Prostate gland (tissue), 2 donors: ENCODE data around the gene CDH13.

ENCODE experiments used
- CTCF ChIP-seq, 4 experiments: fragments of 200-600 bp in 2 of 4; fragments of 450-650 bp in 2 of 4; sonication (generic) in 2 of 4; IDR thresholded peaks; 1 replicate in 3 of 4; 2 replicates in 1 of 4; pipeline ENCODE4 v1.5.1; 2016 to 2019; ENCODE audit warnings: antibody characterized with exemption in 4 of 4, mild to moderate bottlenecking in 2 of 4, moderate library complexity in 2 of 4
- POLR2A ChIP-seq: fragments of 450-650 bp; IDR thresholded peaks from one replicate; pipeline ENCODE4 v1.6.1; 2016; ENCODE audit warnings: antibody characterized with exemption, mild to moderate bottlenecking
- POLR2AphosphoS5 ChIP-seq: sonication (generic); formaldehyde crosslinking; IDR thresholded peaks from one replicate; pipeline ENCODE4 v1.6.1; 2017; ENCODE audit warnings: antibody characterized with exemption

- TF ChIP-seq CTCF (IDR thresholded peaks at IDR 0.05) (no peak), POLR2A (no peak), POLR2AphosphoS5 (no peak)
These were observed 847.3 kb downstream of the CDH13 start for GRCh38 chr16:83473926-83474650.
